ENCODE results near the gene TTLL11.

- TF ChIP-seq, protein P1, sequence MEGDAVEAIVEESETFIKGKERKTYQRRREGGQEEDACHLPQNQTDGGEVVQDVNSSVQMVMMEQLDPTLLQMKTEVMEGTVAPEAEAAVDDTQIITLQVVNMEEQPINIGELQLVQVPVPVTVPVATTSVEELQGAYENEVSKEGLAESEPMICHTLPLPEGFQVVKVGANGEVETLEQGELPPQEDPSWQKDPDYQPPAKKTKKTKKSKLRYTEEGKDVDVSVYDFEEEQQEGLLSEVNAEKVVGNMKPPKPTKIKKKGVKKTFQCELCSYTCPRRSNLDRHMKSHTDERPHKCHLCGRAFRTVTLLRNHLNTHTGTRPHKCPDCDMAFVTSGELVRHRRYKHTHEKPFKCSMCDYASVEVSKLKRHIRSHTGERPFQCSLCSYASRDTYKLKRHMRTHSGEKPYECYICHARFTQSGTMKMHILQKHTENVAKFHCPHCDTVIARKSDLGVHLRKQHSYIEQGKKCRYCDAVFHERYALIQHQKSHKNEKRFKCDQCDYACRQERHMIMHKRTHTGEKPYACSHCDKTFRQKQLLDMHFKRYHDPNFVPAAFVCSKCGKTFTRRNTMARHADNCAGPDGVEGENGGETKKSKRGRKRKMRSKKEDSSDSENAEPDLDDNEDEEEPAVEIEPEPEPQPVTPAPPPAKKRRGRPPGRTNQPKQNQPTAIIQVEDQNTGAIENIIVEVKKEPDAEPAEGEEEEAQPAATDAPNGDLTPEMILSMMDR (IDR thresholded peaks at IDR 0.05): no peak
- no peak for TF ChIP-seq EP300 (IDR thresholded peaks at IDR 0.05)
- TF ChIP-seq POLR2A (IDR thresholded peaks at IDR 0.05): no peak
Observed at GRCh38 chr9:121816449-121816817, 276.7 kb downstream of the TTLL11 start.

All from tibial nerve (tissue), 4 donors.